ENCODE measurements around the gene RTN3.
"Not testable (repeated sequence)": the region's sequence is repeated elsewhere in the genome, so short reads cannot be mapped to it uniquely, and the experiment has no call there.

Gene RTN3

GRCh38 chr11:63683133-63683991, 2.1 kb downstream of the RTN3 start:
- no peak for DNase-seq

GRCh38 chr11:63685158-63685721, 3.9 kb downstream of the RTN3 start:
- not testable (repeated sequence) for DNase-seq

GRCh38 chr11:63686926-63687325, 5.6 kb downstream of the RTN3 start:
- DNase-seq, result no peak

GRCh38 chr11:63687845-63688244, 6.5 kb downstream of the RTN3 start:
- DNase-seq, result no peak

GRCh38 chr11:63694596-63694995, 13.3 kb downstream of the RTN3 start:
- DNase-seq, result no peak

GRCh38 chr11:63698976-63699733, 17.9 kb downstream of the RTN3 start:
- DNase-seq, result no peak

- no peak for DNase-seq
Observed at GRCh38 chr11:63699896-63700295, 18.6 kb downstream of the RTN3 start.

GRCh38 chr11:63705526-63705925, 24.2 kb downstream of the RTN3 start:
- no peak for DNase-seq

- no peak for DNase-seq
Observed at GRCh38 chr11:63708764-63709163, 27.5 kb downstream of the RTN3 start.

GRCh38 chr11:63709336-63709884, 28.1 kb downstream of the RTN3 start:
- no peak for DNase-seq

- DNase-seq, result no peak
Observed at GRCh38 chr11:63710476-63711217, 29.3 kb downstream of the RTN3 start.

- no peak for DNase-seq
Observed at GRCh38 chr11:63711838-63712237, 30.5 kb downstream of the RTN3 start.

- DNase-seq, result no peak
Observed at GRCh38 chr11:63713766-63714165, 32.5 kb downstream of the RTN3 start.

GRCh38 chr11:63716046-63716445, 34.7 kb downstream of the RTN3 start:
- no peak for DNase-seq

GRCh38 chr11:63719001-63719400, 37.7 kb downstream of the RTN3 start:
- no peak for DNase-seq

- DNase-seq, result no peak
Observed at GRCh38 chr11:63719987-63720386, 38.7 kb downstream of the RTN3 start.

GRCh38 chr11:63720611-63721010, 39.3 kb downstream of the RTN3 start:
- no peak for DNase-seq

GRCh38 chr11:63729326-63729725, 48.0 kb downstream of the RTN3 start:
- no peak for DNase-seq

- no peak for DNase-seq
Observed at GRCh38 chr11:63736864-63737263, 55.6 kb downstream of the RTN3 start.

- DNase-seq, result no peak
Observed at GRCh38 chr11:63737718-63738117, 56.4 kb downstream of the RTN3 start.

- DNase-seq, result peak; percentile 81
Observed at GRCh38 chr11:63738720-63739360, 57.5 kb downstream of the RTN3 start.

All from activated CD8-positive, alpha-beta memory T cell treated with anti-CD3 and anti-CD28 coated beads for 24 hours (primary cell).